NCI-H146 treated with DMSO at 0.1 percent for 48 hours (cell line): ENCODE data around the gene HSDL2.
"Not testable (repeated sequence)": the region's sequence is repeated elsewhere in the genome, so short reads cannot be mapped to it uniquely, and the experiment has no call there.

ENCODE experiments used
- DNase-seq: peaks from one replicate; lab custom pipeline; 2025; ENCODE audit not compliant: unreplicated experiment; lab: John Stamatoyannopoulos, UW

Gene HSDL2

GRCh38 chr9:112393146-112393545 is 13.2 kb downstream of the HSDL2 start:
- DNase-seq: not testable (repeated sequence)

GRCh38 chr9:112396416-112396815 is 16.5 kb downstream of the HSDL2 start:
- no peak for DNase-seq

GRCh38 chr9:112396872-112397271 is 17.0 kb downstream of the HSDL2 start:
- DNase-seq: no peak

GRCh38 chr9:112401175-112401815 is 21.4 kb downstream of the HSDL2 start:
- peak; percentile 13 for DNase-seq

GRCh38 chr9:112403614-112404201 is 23.8 kb downstream of the HSDL2 start:
- no peak for DNase-seq

- no peak for DNase-seq
These were observed 24.6 kb downstream of the HSDL2 start for GRCh38 chr9:112404508-112404932.

- DNase-seq: no peak
These were observed 28.4 kb downstream of the HSDL2 start for GRCh38 chr9:112408275-112408674.

GRCh38 chr9:112408819-112409218 is 28.9 kb downstream of the HSDL2 start:
- DNase-seq: no peak

- no peak for DNase-seq
These were observed 29.9 kb downstream of the HSDL2 start for GRCh38 chr9:112409758-112410157.

GRCh38 chr9:112411626-112412027 is 31.7 kb downstream of the HSDL2 start:
- DNase-seq: no peak

GRCh38 chr9:112413728-112414127 is 33.8 kb downstream of the HSDL2 start:
- not testable (repeated sequence) for DNase-seq

GRCh38 chr9:112420208-112420607 is 40.3 kb downstream of the HSDL2 start:
- no peak for DNase-seq

GRCh38 chr9:112421771-112422222 is 41.9 kb downstream of the HSDL2 start:
- no peak for DNase-seq

- DNase-seq: no peak
These were observed 42.7 kb downstream of the HSDL2 start for GRCh38 chr9:112422417-112423148.

- DNase-seq: no peak
These were observed 50.2 kb downstream of the HSDL2 start for GRCh38 chr9:112430006-112430522.

- no peak for DNase-seq
These were observed 53.8 kb downstream of the HSDL2 start for GRCh38 chr9:112433499-112434392.

GRCh38 chr9:112434487-112434886 is 54.6 kb downstream of the HSDL2 start:
- DNase-seq: no peak

- no peak for DNase-seq
These were observed 57.5 kb downstream of the HSDL2 start for GRCh38 chr9:112437406-112437805.

- DNase-seq: no peak
These were observed 59.3 kb downstream of the HSDL2 start for GRCh38 chr9:112439171-112439570.

GRCh38 chr9:112439825-112440224 is 59.9 kb downstream of the HSDL2 start:
- no peak for DNase-seq

GRCh38 chr9:112443200-112443599 is 63.3 kb downstream of the HSDL2 start:
- no peak for DNase-seq
